HEK293 (cell line): ENCODE measurements around the gene BMERB1.

Experiments
- CTCF ChIP-seq: fragments of 450-650 bp; formaldehyde crosslinking; IDR thresholded peaks from 2 replicates; pipeline ENCODE4 v1.5.1; 2016; ENCODE audit warnings: missing biosample characterization, missing genetic modification characterization
- HOXA7 ChIP-seq: sonication (generic); formaldehyde crosslinking; IDR thresholded peaks from 2 replicates; pipeline ENCODE4 v1.8.1; 2022; ENCODE audit warnings: missing genetic modification reagents, borderline replicate concordance
- KLF10 ChIP-seq: fragments of 450-650 bp; IDR thresholded peaks from 2 replicates; pipeline ENCODE4 v1.5.1; 2018; ENCODE audit warnings: missing biosample characterization, mild to moderate bottlenecking, missing genetic modification characterization
- PATZ1 ChIP-seq: fragments of 450-650 bp; formaldehyde crosslinking; IDR thresholded peaks from 2 replicates; pipeline ENCODE4 v1.5.1; 2016; ENCODE audit warnings: missing biosample characterization, missing genetic modification characterization
- PRDM10 ChIP-seq: fragments of 450-650 bp; formaldehyde crosslinking; IDR thresholded peaks from 2 replicates; pipeline ENCODE4 v1.5.1; 2016; ENCODE audit warnings: missing biosample characterization, missing genetic modification characterization
- SCRT2 ChIP-seq: fragments of 450-650 bp; formaldehyde crosslinking; IDR thresholded peaks from 2 replicates; pipeline ENCODE4 v1.5.1; 2016; ENCODE audit warnings: missing biosample characterization, missing genetic modification characterization
- TSHZ1 ChIP-seq: fragments of 450-650 bp; formaldehyde crosslinking; IDR thresholded peaks from 2 replicates; pipeline ENCODE4 v1.5.1; 2016; ENCODE audit warnings: missing biosample characterization, missing genetic modification characterization, borderline replicate concordance
- YY1 ChIP-seq: fragments of 450-650 bp; formaldehyde crosslinking; IDR thresholded peaks from 2 replicates; pipeline ENCODE4 v1.5.1; 2018; ENCODE audit warnings: missing biosample characterization, missing genetic modification characterization
- ZBTB21 ChIP-seq: fragments of 450-650 bp; formaldehyde crosslinking; IDR thresholded peaks from 2 replicates; pipeline ENCODE4 v1.5.1; 2017; ENCODE audit warnings: missing biosample characterization, missing genetic modification characterization
- ZFP69B ChIP-seq: fragments of 450-650 bp; formaldehyde crosslinking; IDR thresholded peaks from 2 replicates; pipeline ENCODE4 v1.5.1; 2016; ENCODE audit warnings: missing biosample characterization, missing genetic modification characterization
- ZNF274 ChIP-seq, 2 experiments: fragments of 200-500 bp in 1 of 2; fragments of 450-650 bp in 1 of 2; sonication (Bioruptor generic) in 1 of 2; formaldehyde crosslinking in 1 of 2; IDR thresholded peaks; 2 replicates each; pipeline versions ENCODE4 v1.5.1 to v1.6.1; 2014 to 2016; ENCODE audit warnings: borderline replicate concordance in 1 of 2, inconsistent platforms in 1 of 2, low read length in 1 of 2, missing biosample characterization in 1 of 2, missing genetic modification characterization in 1 of 2
- ZNF433 ChIP-seq: fragments of 450-650 bp; formaldehyde crosslinking; IDR thresholded peaks from 2 replicates; pipeline ENCODE4 v1.5.1; 2016; ENCODE audit warnings: missing biosample characterization, missing genetic modification characterization, low read depth
- ZNF624 ChIP-seq: fragments of 450-650 bp; formaldehyde crosslinking; IDR thresholded peaks from 2 replicates; pipeline ENCODE4 v1.5.1; 2017; ENCODE audit warnings: missing biosample characterization, missing genetic modification characterization

GRCh38 chr16:15608398-15609285 lies 174.3 kb downstream of the BMERB1 start:
- no peak for TF ChIP-seq CTCF (tag by site-specific recombination)
- no peak for TF ChIP-seq SCRT2 (tag by site-specific recombination)
- TF ChIP-seq YY1 (tag by site-specific recombination), result no peak
- TF ChIP-seq TSHZ1 (tag by site-specific recombination), result no peak
- no peak for TF ChIP-seq PRDM10 (tag by site-specific recombination)
- TF ChIP-seq ZFP69B (tag by site-specific recombination), result no peak
- no peak for TF ChIP-seq ZNF274 (IDR thresholded peaks at IDR 0.05; ENCODE audit: low read length)
- no peak for TF ChIP-seq ZNF274 (tag by site-specific recombination; IDR thresholded peaks at IDR 0.05; ENCODE audit: borderline replicate concordance)
- TF ChIP-seq KLF10 (tag by site-specific recombination), result no peak
- no peak for TF ChIP-seq ZNF624 (tag by site-specific recombination)
- TF ChIP-seq HOXA7 (CRISPR knock-in tag), result no peak
- no peak for TF ChIP-seq ZNF433 (tag by site-specific recombination)
- no peak for TF ChIP-seq ZBTB21
- no peak for TF ChIP-seq PATZ1 (tag by site-specific recombination)
